Measurements from ENCODE around the gene PRKCZ.
A peak's percentile ranks its signal among the peaks of the same experiment; 100 is the strongest.

Gene PRKCZ

GRCh38 chr1:2047749-2048729, 2.2 kb upstream of the PRKCZ start:
- Histone ChIP-seq H3K36me3 (no peaks in the 10 kb centered on the region), H3K27me3 (peaks cover 96% of the 10 kb centered on the region)
- TF ChIP-seq CTCF (IDR thresholded peaks at IDR 0.05): no peak

DNA sequence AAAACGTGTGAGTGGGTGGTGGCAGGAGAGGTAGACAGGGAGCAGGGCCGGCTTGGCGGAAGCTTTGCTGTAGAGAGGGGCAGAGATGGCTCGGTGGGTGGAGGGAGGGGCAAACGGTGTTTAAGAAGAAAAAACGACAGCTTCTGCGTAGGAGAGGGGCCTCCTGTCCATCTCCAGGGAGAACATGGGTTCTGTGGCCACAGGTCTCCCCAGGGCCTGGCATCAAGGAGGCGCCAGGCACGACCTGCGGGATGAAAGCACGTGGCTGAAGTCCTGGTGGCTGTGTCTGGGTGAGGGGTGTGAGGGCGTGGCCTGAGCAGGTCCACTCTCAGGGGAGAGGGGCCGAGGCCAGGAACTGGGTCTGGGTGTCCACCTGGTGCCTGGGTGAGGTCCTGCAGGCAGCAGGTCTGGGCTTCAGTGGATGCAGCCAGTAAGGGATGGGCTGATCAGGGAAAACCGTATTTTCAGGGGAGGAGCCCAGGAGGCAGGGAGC, 940 bp upstream of the PRKCZ start:
- no peaks in the 10 kb centered on the region for H3K9me3 ChIP-seq
- H3K4me3 ChIP-seq (ENCODE audit: low read depth in 1 of 2, low read length in 1 of 2): peak overlapping the region; percentile 53 to 85
- H3K27me3 ChIP-seq: peaks cover 84% of the 10 kb centered on the region
- H3K36me3 ChIP-seq: no peaks in the 10 kb centered on the region
- no peak for TF ChIP-seq CTCF (IDR thresholded peaks at IDR 0.05)
- H3K4me1 ChIP-seq (ENCODE audit: control insufficient read depth in 1 of 2, insufficient read depth in 1 of 2, low read depth in 1 of 2, low read length in 1 of 2): peaks cover 12 to 25% of the 10 kb centered on the region in 2 experiments
- no peak overlapping the region for H3K27ac ChIP-seq

More at GRCh38 chr1:2047749-2048729, 2.2 kb upstream of the PRKCZ start:
- H3K4me3 ChIP-seq (ENCODE audit: low read depth in 1 of 2, low read length in 1 of 2): no peak overlapping the region
- no peak overlapping the region for H3K27ac ChIP-seq
- H3K4me1 ChIP-seq (ENCODE audit: control insufficient read depth in 1 of 2, insufficient read depth in 1 of 2, low read depth in 1 of 2, low read length in 1 of 2): peaks cover 12 to 25% of the 10 kb centered on the region in 2 experiments
- H3K9me3 ChIP-seq: no peaks in the 10 kb centered on the region

- TF ChIP-seq CTCF (IDR thresholded peaks at IDR 0.05): no peak
- H3K4me1 ChIP-seq (ENCODE audit: control insufficient read depth in 1 of 2, insufficient read depth in 1 of 2, low read depth in 1 of 2, low read length in 1 of 2): peaks cover 12 to 17% of the 10 kb centered on the region in 2 experiments
- H3K27me3 ChIP-seq: peaks cover 72% of the 10 kb centered on the region
- no peaks in the 10 kb centered on the region for H3K36me3 ChIP-seq
- peak overlapping the region; percentile 27 for H3K27ac ChIP-seq
- H3K4me3 ChIP-seq (ENCODE audit: low read depth in 1 of 2, low read length in 1 of 2): peak overlapping the region; percentile 56 to 85
- no peaks in the 10 kb centered on the region for H3K9me3 ChIP-seq
Measured at GRCh38 chr1:2050461-2050792, 216 bp downstream of the PRKCZ start.

GRCh38 chr1:2050793-2051682, 827 bp downstream of the PRKCZ start:
- H3K27ac ChIP-seq: peak overlapping the region; percentile 27
- no peak for TF ChIP-seq CTCF (IDR thresholded peaks at IDR 0.05)
- no peaks in the 10 kb centered on the region for H3K36me3 ChIP-seq
- H3K27me3 ChIP-seq: peaks cover 66% of the 10 kb centered on the region
- H3K4me1 ChIP-seq (ENCODE audit: control insufficient read depth in 1 of 2, insufficient read depth in 1 of 2, low read depth in 1 of 2, low read length in 1 of 2): peaks cover 12 to 17% of the 10 kb centered on the region in 2 experiments
- no peaks in the 10 kb centered on the region for H3K9me3 ChIP-seq
- peak overlapping the region; percentile 56 to 85 for H3K4me3 ChIP-seq (ENCODE audit: low read depth in 1 of 2, low read length in 1 of 2)

- Histone ChIP-seq H3K9me3 (no peaks in the 10 kb centered on the region), H3K4me3 (ENCODE audit: low read depth in 1 of 2, low read length in 1 of 2) (no peak overlapping the region), H3K4me1 (ENCODE audit: control insufficient read depth in 1 of 2, insufficient read depth in 1 of 2, low read depth in 1 of 2, low read length in 1 of 2) (peaks cover 12 to 17% of the 10 kb centered on the region in 2 experiments), H3K36me3 (no peaks in the 10 kb centered on the region), H3K27me3 (peaks cover 55% of the 10 kb centered on the region), H3K27ac (no peak overlapping the region)
- no peak for TF ChIP-seq CTCF (IDR thresholded peaks at IDR 0.05)
Measured at GRCh38 chr1:2052054-2052679, 2.0 kb downstream of the PRKCZ start.
